ENCODE results near the gene SRGAP1.

- no peak for TF ChIP-seq GATA2 (IDR thresholded peaks at IDR 0.05; ENCODE audit: low read depth, low read length)
- no peak for TF ChIP-seq GATA3 (IDR thresholded peaks at IDR 0.05; ENCODE audit: low read depth, low read length)
These were observed 76.7 kb downstream of the SRGAP1 start for GRCh38 chr12:63921157-63921556.

All from SH-SY5Y (cell line).